SK-N-SH (cell line): Measurements from ENCODE around the gene HASPIN. TPM values are rescaled to one million over a fixed set of nuclear protein-coding genes. Genes with fewer than 3 reads are reported as not detected.

Source experiments
- CTCF ChIA-PET: fragments of 300-600, 350-600 bp; formaldehyde crosslinking; extraction: SDS; loops from one replicate; lab custom pipeline; 2021; lab: Yijun Ruan, JAX
- POLR2A ChIA-PET: fragments of 350-600 bp; sonication (Branson Sonifier 250); formaldehyde crosslinking; extraction: SDS; loops from one replicate; lab custom pipeline; 2020; ENCODE audit warnings: antibody characterized with exemption, inconsistent platforms; lab: Yijun Ruan, JAX
- DNase-seq: peaks from one replicate; pipeline ENCODE4 v3.0.0; 2012
- H2AFZ ChIP-seq: fragments of 200-600 bp; sonication (generic); 2 replicates; pipeline ENCODE4 v1.8.1; 2016; ENCODE audit warnings: antibody characterized with exemption, mild to moderate bottlenecking, low read depth
- H3F3A ChIP-seq: fragments of 200-600 bp; sonication (generic); replicated peaks from 2 replicates; pipeline ENCODE3; 2016; ENCODE audit warnings: antibody characterized with exemption, mild to moderate bottlenecking; ENCODE audit not compliant: insufficient read depth
- H3K27ac ChIP-seq, 2 experiments: fragments of 200-500 bp in 1 of 2; fragments of 200-600 bp in 1 of 2; sonication (Bioruptor generic) in 1 of 2; sonication (generic), shearing (Covaris generic) in 1 of 2; 2 replicates each; pipeline versions ENCODE4 v1.5.1 to v1.6.1; 2014 to 2016; ENCODE audit warnings: low read depth in 2 of 2, inconsistent platforms in 1 of 2, low read length in 1 of 2, mild to moderate bottlenecking in 1 of 2, mixed read lengths in 1 of 2
- H3K27me3 ChIP-seq: fragments of 200-600 bp; sonication (generic), shearing (Covaris generic); 2 replicates; pipeline ENCODE4 v1.6.1; 2016; ENCODE audit warnings: mixed run types; ENCODE audit not compliant: insufficient read depth
- H3K36me3 ChIP-seq, 2 experiments: fragments of 200-500 bp in 1 of 2; fragments of 200-600 bp in 1 of 2; sonication (Bioruptor generic) in 1 of 2; sonication (generic) in 1 of 2; replicated peaks in 1 of 2; 2 replicates each; pipeline versions ENCODE3 to v1.5.1; 2014 to 2016; ENCODE audit warnings: low read length in 1 of 2, mild to moderate bottlenecking in 1 of 2; ENCODE audit not compliant: insufficient read depth in 2 of 2, control insufficient read depth in 1 of 2
- H3K4me1 ChIP-seq, 2 experiments: fragments of 200-500 bp in 1 of 2; fragments of 200-600 bp in 1 of 2; sonication (Bioruptor generic) in 1 of 2; sonication (generic), shearing (Covaris generic) in 1 of 2; 2 replicates each; pipeline versions ENCODE4 v1.5.1 to v1.6.1; 2014 to 2016; ENCODE audit warnings: low read depth in 1 of 2, low read length in 1 of 2, mixed run types in 1 of 2; ENCODE audit not compliant: insufficient read depth in 2 of 2, control insufficient read depth in 1 of 2
- H3K4me2 ChIP-seq: fragments of 200-600 bp; sonication (generic), shearing (Covaris generic); 2 replicates; pipeline ENCODE4 v1.6.1; 2017; ENCODE audit warnings: mixed run types
- H3K4me3 ChIP-seq, 2 experiments: fragments of 200-500 bp in 1 of 2; fragments of 200-600 bp in 1 of 2; sonication (Bioruptor generic) in 1 of 2; sonication (generic), shearing (Covaris generic) in 1 of 2; 2 replicates each; pipeline versions ENCODE4 v1.5.1 to v1.8.1; 2014 to 2016; ENCODE audit warnings: low read depth in 2 of 2, inconsistent platforms in 1 of 2, low read length in 1 of 2, mild to moderate bottlenecking in 1 of 2, mixed read lengths in 1 of 2, moderate library complexity in 1 of 2
- H3K79me2 ChIP-seq: fragments of 200-600 bp; sonication (generic); 2 replicates; pipeline ENCODE4 v1.8.1; 2017; ENCODE audit warnings: mild to moderate bottlenecking; ENCODE audit not compliant: insufficient read depth
- H3K9ac ChIP-seq: fragments of 200-600 bp; sonication (generic); 2 replicates; pipeline ENCODE4 v1.6.1; 2017; ENCODE audit warnings: mixed run types
- H3K9me2 ChIP-seq: fragments of 200-600 bp; sonication (generic); 2 replicates; pipeline ENCODE4 v1.6.1; 2017; ENCODE audit warnings: mixed run types
- H3K9me3 ChIP-seq: fragments of 200-600 bp; sonication (generic); 2 replicates; pipeline ENCODE4 v1.6.1; 2017; ENCODE audit warnings: mixed run types, mild to moderate bottlenecking, moderate library complexity
- H4K20me1 ChIP-seq: fragments of 200-600 bp; sonication (generic); 2 replicates; pipeline ENCODE4 v1.6.1; 2017; ENCODE audit warnings: mild to moderate bottlenecking, mixed run types; ENCODE audit not compliant: insufficient read depth
- FOSL2 ChIP-seq: IDR thresholded peaks from 2 replicates; pipeline ENCODE4 v1.4.0; 2012; ENCODE audit warnings: low read depth, mild to moderate bottlenecking, moderate library complexity, borderline replicate concordance
- FOXJ3 ChIP-seq: sonication (generic); formaldehyde crosslinking; IDR thresholded peaks from 2 replicates; pipeline ENCODE4 v1.5.1; 2020; ENCODE audit warnings: mild to moderate bottlenecking, missing genetic modification reagents
- GABPA ChIP-seq: IDR thresholded peaks from 2 replicates; pipeline ENCODE4 v1.4.0; 2012; ENCODE audit warnings: low read depth, mild to moderate bottlenecking
- MEF2A ChIP-seq: IDR thresholded peaks from 2 replicates; pipeline ENCODE4 v1.4.0; 2012; ENCODE audit warnings: low read depth, borderline replicate concordance
- NFIC ChIP-seq: IDR thresholded peaks from 2 replicates; pipeline ENCODE4 v1.4.0; 2012; ENCODE audit warnings: borderline replicate concordance
- RXRA ChIP-seq: IDR thresholded peaks from 2 replicates; pipeline ENCODE4 v1.4.0; 2012; ENCODE audit warnings: low read depth, mild to moderate bottlenecking, borderline replicate concordance
- WGBS: methylation state at CpG from one replicate; pipeline ENCODE4 v1.1.6; 2017; ENCODE audit warnings: low lambda C conversion rate; 5-methylcytosine and 5-hydroxymethylcytosine counted together
- polyA plus RNA-seq, 3 experiments: library from polyadenylated mRNA; depleted of rRNA; stranded (reverse); fragments of >200 nt; gene quantifications; 2 replicates each; pipeline ENCODE4 v1.2.3, GENCODE V29; 2012
- TF ChIP-seq, protein P1 (sequence below): IDR thresholded peaks from 2 replicates; pipeline ENCODE4 v1.4.0; 2012; ENCODE audit warnings: low read depth, borderline replicate concordance
- TF ChIP-seq, protein P2 (sequence below): IDR thresholded peaks from 2 replicates; pipeline ENCODE4 v1.6.1; 2012; ENCODE audit warnings: mild to moderate bottlenecking, low read depth, low read length, moderate library complexity

Gene HASPIN
- polyA plus RNA-seq, 1 of the 3 experiments (the other 2 are of a cell fraction) = 1.4 TPM

DNA sequence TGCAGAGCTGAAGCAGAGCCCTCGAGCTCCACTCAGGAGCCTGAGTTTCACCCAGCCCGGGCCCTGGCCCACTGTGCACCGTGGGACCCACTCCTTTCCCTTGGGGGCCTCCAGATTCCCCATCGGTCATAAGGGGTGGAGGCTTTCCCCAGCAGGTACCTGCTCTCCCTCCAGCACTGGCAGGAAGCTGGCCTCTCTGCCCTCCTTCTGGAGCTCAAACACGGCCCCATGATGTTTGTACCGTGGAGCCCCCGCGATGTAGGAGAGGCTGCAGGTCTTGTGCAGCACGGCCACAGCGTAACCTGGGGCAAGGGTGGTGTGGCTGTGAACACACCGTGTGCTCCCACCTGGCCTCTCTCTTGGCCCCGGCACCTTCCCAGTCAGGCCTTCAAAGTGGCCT lies 29.9 kb downstream of the HASPIN start:
- no peak overlapping the region for H3K4me3 ChIP-seq
- no peaks in the 10 kb centered on the region; the same call in 1 of the 2 replicates for H3K27me3 ChIP-seq
- WGBS = 55% methylated on average over 4 of the region's 12 CpGs
- no peak for DNase-seq
- H4K20me1 ChIP-seq = no peaks in the 10 kb centered on the region
- TF ChIP-seq NFIC (no peak), RXRA (no peak), MEF2A (no peak), GABPA (no peak), FOSL2 (no peak), FOXJ3 (no peak)
- TF ChIP-seq, protein P1, sequence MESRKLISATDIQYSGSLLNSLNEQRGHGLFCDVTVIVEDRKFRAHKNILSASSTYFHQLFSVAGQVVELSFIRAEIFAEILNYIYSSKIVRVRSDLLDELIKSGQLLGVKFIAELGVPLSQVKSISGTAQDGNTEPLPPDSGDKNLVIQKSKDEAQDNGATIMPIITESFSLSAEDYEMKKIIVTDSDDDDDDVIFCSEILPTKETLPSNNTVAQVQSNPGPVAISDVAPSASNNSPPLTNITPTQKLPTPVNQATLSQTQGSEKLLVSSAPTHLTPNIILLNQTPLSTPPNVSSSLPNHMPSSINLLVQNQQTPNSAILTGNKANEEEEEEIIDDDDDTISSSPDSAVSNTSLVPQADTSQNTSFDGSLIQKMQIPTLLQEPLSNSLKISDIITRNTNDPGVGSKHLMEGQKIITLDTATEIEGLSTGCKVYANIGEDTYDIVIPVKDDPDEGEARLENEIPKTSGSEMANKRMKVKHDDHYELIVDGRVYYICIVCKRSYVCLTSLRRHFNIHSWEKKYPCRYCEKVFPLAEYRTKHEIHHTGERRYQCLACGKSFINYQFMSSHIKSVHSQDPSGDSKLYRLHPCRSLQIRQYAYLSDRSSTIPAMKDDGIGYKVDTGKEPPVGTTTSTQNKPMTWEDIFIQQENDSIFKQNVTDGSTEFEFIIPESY = no peak
- ChIA-PET CTCF (interaction anchor here (2.7 kb wide), 1 partner anchor 16 kb away, joined by 15 read pairs; no protein-coding TSS in a partner anchor), POLR2A (no interaction called here)
- H3K9ac ChIP-seq = no peak overlapping the region
- H3K9me2 ChIP-seq = no peaks in the 10 kb centered on the region
- no peak overlapping the region for H2AFZ ChIP-seq
- no peak overlapping the region for H3K27ac ChIP-seq
- H3K79me2 ChIP-seq = no peaks in the 10 kb centered on the region
- no peaks in the 10 kb centered on the region for H3K36me3 ChIP-seq
- H3K9me3 ChIP-seq = no peaks in the 10 kb centered on the region
- H3K4me2 ChIP-seq = no peak overlapping the region
- H3K4me1 ChIP-seq = no peaks in the 10 kb centered on the region; a peak in 1 of 4 replicates
- no peaks in the 10 kb centered on the region for H3F3A ChIP-seq

DNA sequence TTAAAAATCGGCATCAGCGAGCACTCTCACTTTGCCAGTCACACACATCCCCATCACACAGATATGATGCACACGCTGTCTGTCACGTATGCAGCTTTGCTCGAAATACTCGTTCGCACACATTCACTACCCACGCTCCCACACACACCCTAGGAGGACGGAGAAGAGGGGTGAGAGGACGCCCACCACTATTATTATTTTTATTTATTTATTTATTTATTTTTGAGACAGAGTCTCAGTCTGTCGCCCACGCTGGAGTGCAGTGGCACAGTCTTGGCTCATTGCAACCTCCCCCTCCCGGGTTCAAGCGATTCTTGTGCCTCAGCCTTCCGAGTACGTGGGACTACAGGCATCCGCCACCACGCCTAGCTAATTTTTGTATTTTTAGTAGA lies 30.4 kb downstream of the HASPIN start:
- H3K4me3 ChIP-seq = no peak overlapping the region
- TF ChIP-seq, protein P2, sequence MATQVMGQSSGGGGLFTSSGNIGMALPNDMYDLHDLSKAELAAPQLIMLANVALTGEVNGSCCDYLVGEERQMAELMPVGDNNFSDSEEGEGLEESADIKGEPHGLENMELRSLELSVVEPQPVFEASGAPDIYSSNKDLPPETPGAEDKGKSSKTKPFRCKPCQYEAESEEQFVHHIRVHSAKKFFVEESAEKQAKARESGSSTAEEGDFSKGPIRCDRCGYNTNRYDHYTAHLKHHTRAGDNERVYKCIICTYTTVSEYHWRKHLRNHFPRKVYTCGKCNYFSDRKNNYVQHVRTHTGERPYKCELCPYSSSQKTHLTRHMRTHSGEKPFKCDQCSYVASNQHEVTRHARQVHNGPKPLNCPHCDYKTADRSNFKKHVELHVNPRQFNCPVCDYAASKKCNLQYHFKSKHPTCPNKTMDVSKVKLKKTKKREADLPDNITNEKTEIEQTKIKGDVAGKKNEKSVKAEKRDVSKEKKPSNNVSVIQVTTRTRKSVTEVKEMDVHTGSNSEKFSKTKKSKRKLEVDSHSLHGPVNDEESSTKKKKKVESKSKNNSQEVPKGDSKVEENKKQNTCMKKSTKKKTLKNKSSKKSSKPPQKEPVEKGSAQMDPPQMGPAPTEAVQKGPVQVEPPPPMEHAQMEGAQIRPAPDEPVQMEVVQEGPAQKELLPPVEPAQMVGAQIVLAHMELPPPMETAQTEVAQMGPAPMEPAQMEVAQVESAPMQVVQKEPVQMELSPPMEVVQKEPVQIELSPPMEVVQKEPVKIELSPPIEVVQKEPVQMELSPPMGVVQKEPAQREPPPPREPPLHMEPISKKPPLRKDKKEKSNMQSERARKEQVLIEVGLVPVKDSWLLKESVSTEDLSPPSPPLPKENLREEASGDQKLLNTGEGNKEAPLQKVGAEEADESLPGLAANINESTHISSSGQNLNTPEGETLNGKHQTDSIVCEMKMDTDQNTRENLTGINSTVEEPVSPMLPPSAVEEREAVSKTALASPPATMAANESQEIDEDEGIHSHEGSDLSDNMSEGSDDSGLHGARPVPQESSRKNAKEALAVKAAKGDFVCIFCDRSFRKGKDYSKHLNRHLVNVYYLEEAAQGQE = no peak
- TF ChIP-seq, all 33 proteins: peak for 0
- Histone ChIP-seq H3K79me2 (no peaks in the 10 kb centered on the region), H3K9me3 (no peaks in the 10 kb centered on the region), H3K27ac (no peak overlapping the region), H3K36me3 (no peaks in the 10 kb centered on the region), H3K9ac (no peak overlapping the region), H3K4me1 (no peaks in the 10 kb centered on the region; a peak in 1 of 4 replicates), H3K27me3 (no peaks in the 10 kb centered on the region; the same call in 1 of the 2 replicates), H2AFZ (no peak overlapping the region), H3K9me2 (no peaks in the 10 kb centered on the region), H3K4me2 (no peak overlapping the region), H4K20me1 (no peaks in the 10 kb centered on the region), H3F3A (no peaks in the 10 kb centered on the region)
- CTCF ChIA-PET = interaction anchor here (2.7 kb wide), 1 partner anchor 17 kb away, joined by 15 read pairs; no protein-coding TSS in a partner anchor
- DNase-seq = no peak
- 81% methylated on average over 18 of the region's 18 CpGs for WGBS
- POLR2A ChIA-PET = no interaction called here
